LHCN-M2 (cell line): ENCODE measurements around the gene TOM1L2. TPM values are rescaled to one million over a fixed set of nuclear protein-coding genes. Genes with fewer than 3 reads are reported as not detected.
"Not testable (repeated sequence)": the region's sequence is repeated elsewhere in the genome, so short reads cannot be mapped to it uniquely, and the experiment has no call there.

Source experiments
- DNase-seq: peaks from one replicate; pipeline ENCODE4 v3.0.0-alpha.2; 2012; ENCODE audit warnings: low read depth
- total RNA-seq: library from RNA; depleted of rRNA; stranded (reverse); fragments of >200 nt; gene quantifications from 2 replicates; pipeline ENCODE4 v1.2.3, GENCODE V29; 2014

The TOM1L2 gene
- total RNA-seq, 1 experiment from 2014 or later, result 39.2 TPM

GRCh38 chr17:17944242-17944641 is 28.0 kb downstream of the TOM1L2 start:
- no peak for DNase-seq

DNA sequence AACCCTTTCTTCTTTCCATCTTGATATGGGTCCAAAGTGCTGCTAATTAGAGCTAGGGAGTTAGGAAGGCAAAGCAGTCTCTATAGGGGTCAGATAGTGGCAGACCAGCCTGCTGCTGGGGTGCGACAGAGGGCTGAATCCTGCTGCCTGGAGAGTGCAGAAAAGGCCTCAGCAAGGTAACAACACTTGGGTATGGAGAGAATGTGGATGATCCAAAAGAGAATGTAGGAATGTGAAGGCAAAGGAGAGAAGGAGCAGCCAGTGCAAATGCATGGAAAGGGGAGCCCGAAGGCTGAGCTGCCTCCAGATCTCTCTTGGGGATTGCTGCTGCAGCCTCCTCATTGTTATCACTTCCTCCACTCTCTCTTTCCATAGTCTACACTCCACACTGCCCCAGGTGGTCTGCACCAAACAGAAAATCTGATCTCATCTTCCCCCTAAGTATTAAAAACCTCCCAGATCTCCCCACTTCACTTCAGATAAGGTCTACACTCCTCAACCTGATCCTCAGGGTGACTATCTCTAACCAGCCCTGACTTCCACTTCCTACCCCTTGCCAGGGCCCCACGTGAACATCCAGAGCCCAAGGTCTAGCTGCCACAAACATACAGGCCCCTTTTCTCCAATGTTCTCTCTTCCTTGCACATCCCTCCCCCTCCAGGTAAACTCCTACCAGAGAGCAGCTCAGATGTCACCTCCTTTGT is 28.8 kb downstream of the TOM1L2 start:
- no peak for DNase-seq

DNA sequence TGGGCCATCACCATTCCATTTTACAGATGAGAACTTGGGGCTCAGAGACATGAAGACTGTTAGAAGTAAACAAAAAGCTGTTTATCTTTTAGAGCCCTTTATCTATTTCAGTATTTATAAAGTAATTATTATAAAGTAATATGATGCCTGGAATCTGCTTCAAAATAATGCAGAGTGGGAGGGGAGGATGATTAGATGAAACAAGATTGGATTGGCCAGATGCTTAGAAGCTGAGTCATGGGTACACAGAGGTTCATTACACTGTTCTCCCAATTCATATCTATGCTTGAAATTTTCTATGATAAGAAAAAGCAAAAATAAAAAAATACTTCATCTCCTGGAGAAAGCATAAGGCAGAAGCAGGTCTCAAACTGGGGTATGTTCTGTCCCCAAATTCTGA is 29.4 kb downstream of the TOM1L2 start:
- DNase-seq, result no peak

DNA sequence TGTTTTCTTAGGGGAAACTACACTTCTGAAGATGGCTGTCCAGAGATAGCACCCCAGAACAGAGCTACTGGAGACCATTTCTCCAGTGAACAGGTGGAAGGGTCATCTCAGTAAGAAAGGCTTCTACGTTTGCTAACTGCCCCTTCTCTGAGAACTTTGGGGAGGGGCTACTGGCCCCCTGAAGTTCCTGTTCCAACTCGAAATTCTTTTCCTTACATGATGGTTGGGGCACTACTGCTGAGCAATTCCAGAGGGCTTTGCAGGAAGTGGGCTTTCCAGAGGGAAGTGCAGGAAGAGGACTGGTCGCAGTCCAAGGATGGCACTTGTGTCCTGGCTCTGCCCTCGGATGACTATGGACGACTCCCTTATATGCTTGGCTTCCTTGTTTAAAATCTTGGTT is 31.2 kb downstream of the TOM1L2 start:
- no peak for DNase-seq

- peak; percentile 55 for DNase-seq
Measured at GRCh38 chr17:17940441-17940911, 31.7 kb downstream of the TOM1L2 start.

DNA sequence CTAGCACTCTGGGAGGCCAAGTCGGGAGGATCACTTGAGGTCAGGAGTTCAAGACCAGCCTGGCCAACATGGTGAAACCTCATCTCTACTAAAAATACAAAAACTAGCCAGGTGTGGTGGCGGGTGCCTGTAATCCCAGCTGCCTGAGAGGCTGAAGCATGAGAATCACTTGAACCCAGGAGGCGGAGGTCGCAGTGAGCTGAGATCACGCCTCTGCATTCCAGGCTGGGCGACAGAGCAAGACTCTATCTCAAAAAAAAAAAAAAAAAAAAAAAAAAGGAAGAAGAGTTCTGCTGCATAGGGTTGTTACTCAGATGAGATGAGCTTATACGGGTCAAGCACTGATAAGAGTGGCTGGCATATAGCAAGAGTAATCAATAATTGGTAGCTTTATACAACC is 32.3 kb downstream of the TOM1L2 start:
- not testable (repeated sequence) for DNase-seq

- DNase-seq, result no peak
Measured at GRCh38 chr17:17938388-17939107, 33.7 kb downstream of the TOM1L2 start.

- DNase-seq, result no peak
Measured at GRCh38 chr17:17937958-17938357, 34.2 kb downstream of the TOM1L2 start.

DNA sequence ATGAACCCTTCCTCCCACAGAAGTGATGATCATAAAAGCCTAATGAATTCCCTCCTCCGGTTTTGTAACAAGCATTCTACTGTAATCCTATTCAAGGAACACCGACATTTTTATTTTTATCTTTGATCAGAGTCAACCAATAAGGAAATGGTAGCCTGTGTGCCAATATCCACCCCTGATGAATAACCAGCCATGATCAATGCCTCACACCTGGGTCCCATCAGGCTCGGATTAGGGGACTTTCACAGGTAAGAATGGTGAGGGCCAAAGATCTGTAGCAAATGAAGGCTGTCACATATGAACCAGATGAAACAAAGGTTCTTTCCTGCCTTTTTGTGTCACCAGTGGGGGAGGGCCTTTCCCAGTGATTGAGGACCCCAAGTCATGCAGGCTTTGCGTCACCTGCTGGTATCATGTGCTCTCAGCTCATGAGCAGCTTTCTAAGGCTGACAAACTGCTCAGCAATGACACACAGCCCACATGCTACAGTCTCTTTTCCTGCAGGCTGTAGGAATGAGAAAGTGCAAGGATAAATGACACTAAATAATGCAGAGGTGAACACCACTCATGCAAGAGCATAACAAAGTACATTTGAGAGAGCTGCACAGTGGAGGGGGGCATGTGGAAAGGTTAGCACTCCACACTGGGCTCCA is 34.9 kb downstream of the TOM1L2 start:
- no peak for DNase-seq

DNA sequence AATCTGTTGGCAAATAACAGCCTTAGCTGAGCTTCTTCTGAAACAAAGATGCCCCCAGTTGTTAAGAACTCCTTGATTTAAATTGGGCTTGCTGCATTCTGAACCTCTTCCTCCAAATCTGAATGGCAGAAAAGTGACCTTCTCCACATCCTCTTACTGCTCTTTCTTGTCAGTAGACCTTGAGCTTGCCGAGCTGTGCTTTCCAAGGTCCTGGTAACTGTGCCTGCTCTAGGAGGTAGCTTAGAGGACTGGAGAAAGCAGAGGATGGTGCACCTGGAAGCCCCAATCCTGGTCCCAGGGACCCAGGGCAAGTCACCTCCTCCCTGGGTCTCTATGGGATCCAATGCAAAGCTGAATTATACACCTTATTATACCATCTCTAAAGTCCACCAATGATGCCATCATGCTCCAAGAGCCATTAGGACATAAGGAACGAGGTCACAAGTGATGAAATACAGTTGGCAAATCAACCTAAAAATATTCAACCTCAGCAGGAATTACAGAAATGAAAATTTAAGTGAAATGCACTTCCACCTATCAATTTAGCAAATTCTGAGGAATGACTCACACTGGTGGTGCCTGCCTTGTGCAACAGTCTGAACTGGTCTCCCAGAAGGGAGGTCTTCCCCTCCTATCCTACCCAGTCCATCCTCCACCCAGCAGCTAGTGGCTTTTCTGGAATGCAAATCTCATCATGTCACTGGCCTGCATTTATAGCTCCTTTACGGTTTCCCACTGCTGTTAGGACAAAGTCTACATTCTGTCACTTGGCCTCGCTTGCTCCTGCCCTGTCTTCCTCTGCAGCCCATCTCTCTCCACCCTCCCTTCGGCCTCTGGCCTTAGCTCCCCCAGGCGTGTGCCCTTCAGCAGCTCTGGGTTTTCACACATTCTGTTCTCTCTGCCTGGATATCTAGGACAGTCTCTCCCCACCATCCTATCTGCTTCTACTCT is 36.6 kb downstream of the TOM1L2 start:
- DNase-seq, result peak; percentile 89

DNA sequence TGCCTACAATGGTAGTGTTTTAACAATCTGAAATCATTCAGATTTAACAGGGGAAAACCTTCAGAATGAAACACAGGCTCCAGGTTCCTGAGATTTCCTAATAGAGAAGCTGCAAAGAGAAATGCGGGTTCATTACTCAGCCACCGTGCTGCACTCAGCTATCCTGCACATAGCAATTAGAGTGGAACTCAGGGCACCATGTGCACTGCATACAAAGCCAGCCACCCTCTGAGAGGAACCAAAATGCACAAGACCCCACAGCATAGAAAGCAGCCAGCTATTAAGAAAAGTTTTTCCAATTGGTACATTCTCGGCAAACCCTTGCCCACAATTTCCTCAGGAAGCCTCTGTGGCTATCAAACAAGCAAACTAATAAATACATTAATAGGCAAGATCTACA is 37.4 kb downstream of the TOM1L2 start:
- no peak for DNase-seq

- DNase-seq, result no peak
Measured at GRCh38 chr17:17934214-17934613, 38.0 kb downstream of the TOM1L2 start.

DNA sequence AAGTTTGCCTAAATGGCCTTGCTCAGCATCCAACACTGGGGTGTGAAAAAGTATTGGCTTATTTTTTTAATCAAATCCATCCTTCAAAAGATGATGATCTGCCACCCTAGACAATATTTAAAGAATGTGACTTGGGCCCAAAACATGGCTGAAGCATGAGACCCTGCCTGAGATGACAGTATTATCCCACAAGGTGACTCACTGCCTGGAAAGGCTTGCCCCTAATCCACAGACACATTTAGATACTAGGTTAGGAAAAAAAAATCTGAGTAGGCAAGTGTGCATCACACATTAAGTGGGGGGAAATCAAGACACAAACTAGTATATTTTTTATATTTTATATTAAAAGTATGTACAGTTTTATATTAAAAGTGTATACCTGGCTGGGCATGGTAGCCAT is 38.4 kb downstream of the TOM1L2 start:
- peak; percentile 67 for DNase-seq

DNA sequence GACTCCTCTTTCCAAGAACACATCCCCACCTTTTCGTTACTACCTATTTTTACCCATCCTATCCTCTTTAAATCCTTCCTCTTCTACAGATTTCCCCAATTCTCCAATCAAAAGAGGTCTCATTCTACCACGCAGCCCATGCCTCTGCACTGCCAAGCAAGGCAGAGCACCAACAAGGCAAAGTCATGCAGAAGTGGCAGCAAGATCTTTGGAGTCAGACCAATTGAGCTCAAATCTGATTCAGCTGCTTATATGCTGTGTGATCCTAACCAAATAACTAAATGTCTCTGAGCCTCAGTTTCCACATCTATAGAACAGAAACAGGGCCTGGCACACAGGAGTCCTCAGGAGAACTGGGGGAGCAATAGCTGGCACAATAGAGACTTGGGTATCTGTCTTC is 41.0 kb downstream of the TOM1L2 start:
- no peak for DNase-seq

GRCh38 chr17:17930674-17931073 is 41.5 kb downstream of the TOM1L2 start:
- DNase-seq, result no peak

GRCh38 chr17:17929655-17930380 is 42.4 kb downstream of the TOM1L2 start:
- no peak for DNase-seq

DNA sequence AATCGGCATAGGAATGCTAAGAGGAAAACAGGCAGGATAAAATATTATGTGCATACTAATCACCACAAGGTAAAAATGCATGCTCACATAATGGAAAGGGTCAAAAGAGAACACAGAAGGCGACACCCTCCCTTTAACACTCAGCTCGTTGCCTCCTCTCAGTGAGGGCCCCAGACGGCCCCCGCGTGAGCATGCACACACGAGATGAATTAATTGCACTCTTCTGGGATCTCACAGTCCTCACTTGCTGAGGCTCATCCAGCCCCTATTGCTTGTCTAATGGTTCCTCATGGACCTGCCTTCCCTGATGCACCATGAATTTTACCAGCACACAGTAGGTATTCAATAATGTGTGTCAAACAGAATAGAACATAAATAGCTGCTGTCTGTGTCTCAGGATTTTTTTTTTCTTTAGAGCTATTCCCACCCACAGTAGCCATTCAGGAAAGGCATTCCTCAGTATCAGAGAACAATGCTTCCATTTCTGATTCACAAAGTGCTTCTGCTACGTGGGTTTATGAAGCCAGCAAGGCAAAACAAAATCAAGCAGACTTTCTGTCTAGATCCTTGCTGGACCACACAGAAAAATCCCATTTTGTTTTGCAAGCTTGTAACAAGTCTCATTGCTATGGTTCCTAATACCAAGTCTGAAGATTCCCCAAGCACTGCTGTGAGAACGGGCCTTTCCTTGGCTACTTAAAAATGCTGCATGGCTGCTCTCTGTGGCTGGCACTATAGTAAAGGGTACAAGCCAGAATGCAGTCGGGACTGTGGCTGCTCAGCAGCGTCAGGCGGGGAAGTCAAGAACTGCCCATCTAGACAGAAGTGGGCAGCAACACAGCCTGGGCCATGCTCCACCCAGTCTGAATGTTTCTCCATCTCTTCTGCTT is 43.6 kb downstream of the TOM1L2 start:
- no peak for DNase-seq

DNA sequence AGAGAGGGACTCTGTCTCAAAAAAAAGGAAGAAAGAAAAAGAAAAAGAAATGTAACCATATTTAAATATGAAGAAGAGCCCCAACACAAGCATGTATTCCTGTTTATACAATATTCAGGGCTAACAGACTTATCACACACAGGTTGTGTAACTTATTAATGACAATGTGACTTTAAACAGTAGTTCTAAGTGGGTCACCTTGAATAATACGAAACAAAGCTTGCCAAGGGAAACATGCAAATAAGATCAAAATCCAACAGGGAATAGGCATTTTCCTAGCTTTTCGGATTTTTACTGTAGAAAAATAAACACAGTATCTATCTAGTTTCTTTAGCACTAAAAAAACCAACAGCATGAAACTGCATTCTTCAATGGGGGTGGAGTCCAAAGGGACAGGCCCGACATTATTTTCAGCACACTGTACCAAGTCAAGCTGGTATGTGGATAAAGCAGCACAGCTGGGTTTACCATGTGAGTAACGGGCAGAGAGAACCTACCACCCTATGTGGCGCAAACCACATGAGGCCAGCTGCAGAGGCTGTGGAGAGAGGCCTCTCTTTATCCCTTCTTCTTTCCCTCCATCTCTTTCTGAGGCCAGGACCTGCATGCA is 45.3 kb downstream of the TOM1L2 start:
- peak; percentile 91 for DNase-seq

GRCh38 chr17:17926036-17926435 is 46.2 kb downstream of the TOM1L2 start:
- DNase-seq, result no peak
